PC-3 (cell line): ENCODE measurements around the gene TCF7. TPM values are rescaled to one million over a fixed set of nuclear protein-coding genes. Genes with fewer than 3 reads are reported as not detected.

Experiments used
- ATAC-seq: fragments of 200-7000 bp; cut with Tn5 transposase; 2 replicates; pipeline ENCODE4 v1.9.1; 2020; ENCODE audit warnings: mild to moderate bottlenecking, moderate library complexity
- BruUV-seq: library from RNA; stranded (reverse); fragments of 400-500 nt; replicated peaks from 2 replicates; lab custom pipeline; 2021; lab: Mats Ljungman, UMichigan
- CTCF ChIA-PET: fragments of 300-600 bp; sonication (Branson Sonifier 250); formaldehyde crosslinking; loops from one replicate; lab custom pipeline; 2022; ENCODE audit warnings: antibody characterized with exemption; lab: Charles Lee
- POLR2A ChIA-PET: fragments of 300-600 bp; sonication (Branson Sonifier 250); formaldehyde crosslinking; loops from one replicate; lab custom pipeline; 2022; ENCODE audit warnings: antibody characterized with exemption; ENCODE audit not compliant: unreplicated experiment; lab: Charles Lee
- DNase-seq: peaks from one replicate; pipeline ENCODE4 v3.0.0-alpha.2; 2015
- H2AFZ ChIP-seq: fragments of 300-600 bp; sonication (generic); 2 replicates; pipeline ENCODE4 v1.6.0; 2016; ENCODE audit warnings: antibody characterized with exemption, low read length
- H3F3A ChIP-seq: fragments of 300-600 bp; sonication (generic); one replicate; pipeline ENCODE4 v1.6.0; 2017; ENCODE audit warnings: antibody characterized with exemption, low read length, control low read depth, mild to moderate bottlenecking; ENCODE audit not compliant: unreplicated experiment
- H3K27ac ChIP-seq: fragments of 300-600 bp; sonication (generic); 2 replicates; pipeline ENCODE4 v1.5.1; 2016; ENCODE audit warnings: mild to moderate bottlenecking, low read length
- H3K27me3 ChIP-seq: fragments of 300-600 bp; sonication (generic); 2 replicates; pipeline ENCODE4 v1.6.1; 2016; ENCODE audit warnings: low read length, mixed read lengths
- H3K36me3 ChIP-seq: fragments of 300-600 bp; sonication (generic); 2 replicates; pipeline ENCODE4 v1.6.1; 2016; ENCODE audit warnings: low read depth, mixed run types, low read length, mixed read lengths
- H3K4me1 ChIP-seq: fragments of 300-600 bp; sonication (generic); 2 replicates; pipeline ENCODE4 v1.5.1; 2016; ENCODE audit warnings: low read length; ENCODE audit not compliant: insufficient read depth
- H3K4me2 ChIP-seq: fragments of 300-600 bp; sonication (generic); 2 replicates; pipeline ENCODE4 v1.6.0; 2016; ENCODE audit warnings: low read length
- H3K4me3 ChIP-seq: fragments of 300-600 bp; sonication (generic); 2 replicates; pipeline ENCODE4 v1.5.1; 2016; ENCODE audit warnings: mild to moderate bottlenecking, low read length, mixed read lengths
- H3K79me2 ChIP-seq: fragments of 300-600 bp; sonication (generic); 2 replicates; pipeline ENCODE4 v1.6.1; 2017; ENCODE audit warnings: low read length, mixed read lengths
- H3K9ac ChIP-seq: fragments of 300-600 bp; sonication (generic); 2 replicates; pipeline ENCODE4 v1.6.0; 2016; ENCODE audit warnings: mild to moderate bottlenecking, low read length
- H3K9me2 ChIP-seq: fragments of 300-600 bp; sonication (generic); replicated peaks from 2 replicates; pipeline ENCODE4 v1.6.1; 2016; ENCODE audit warnings: mixed run types, low read length, mixed read lengths
- H3K9me3 ChIP-seq: fragments of 300-600 bp; sonication (generic); 2 replicates; pipeline ENCODE4 v1.6.1; 2016; ENCODE audit warnings: low read length, mixed read lengths
- H4K20me1 ChIP-seq: fragments of 300-600 bp; sonication (generic); 2 replicates; pipeline ENCODE4 v1.6.1; 2016; ENCODE audit warnings: low read length, mixed read lengths
- CTCF ChIP-seq: fragments of 300-600 bp; sonication (generic); conservative IDR thresholded peaks from 2 replicates; pipeline ENCODE4 v1.5.1; 2017; ENCODE audit warnings: antibody characterized with exemption, low read depth, mild to moderate bottlenecking, low read length
- EZH2 ChIP-seq: fragments of 300-600 bp; sonication (generic); IDR thresholded peaks from one replicate; pipeline ENCODE4 v1.6.1; 2017; ENCODE audit warnings: antibody characterized with exemption, mild to moderate bottlenecking, low read length; ENCODE audit not compliant: unreplicated experiment
- EZH2phosphoT487 ChIP-seq: fragments of 300-600 bp; sonication (generic); IDR thresholded peaks from 2 replicates; pipeline ENCODE4 v1.6.1; 2018; ENCODE audit warnings: mild to moderate bottlenecking, antibody characterized with exemption, low read length, borderline replicate concordance
- intact Hi-C: fragments of 100-400 bp; cut with micrococcal nuclease; formaldehyde crosslinking; loops from 2 replicates; pipeline ENCODE4 v1.9.0; 2023
- total RNA-seq: library from RNA; depleted of rRNA; stranded (reverse); fragments of >200 nt; gene quantifications from 2 replicates; pipeline ENCODE4 v1.2.3, GENCODE V29; 2014

The TCF7 gene
- total RNA-seq, 1 experiment from 2014 or later = 3.9 TPM

- Histone ChIP-seq H3K79me2 (peaks cover 20% of the 10 kb centered on the region; the same call in 1 of the 2 replicates), H3K4me2 (no peak overlapping the region), H3K27ac (no peak overlapping the region), H3K4me1 (peaks cover 6% of the 10 kb centered on the region; the same call in 1 of the 2 replicates), H4K20me1 (peaks cover 5% of the 10 kb centered on the region; the same call in 1 of the 2 replicates), H3K9me3 (no peaks in the 10 kb centered on the region), H3K36me3 (peaks cover 36% of the 10 kb centered on the region), H2AFZ (no peak overlapping the region), H3K27me3 (no peaks in the 10 kb centered on the region), H3K9ac (no peak overlapping the region), H3K4me3 (no peak overlapping the region), H3K9me2 (no peaks in the 10 kb centered on the region), H3F3A (no peaks in the 10 kb centered on the region)
- no TSS peak for BruUV-seq
- DNase-seq = no peak
- POLR2A ChIA-PET = no interaction called here
- CTCF ChIA-PET = interaction anchor here (0.6 kb wide), 1 partner anchor 106 kb away, joined by 7 read pairs; no protein-coding TSS in a partner anchor
- no peak for ATAC-seq
- intact Hi-C loops = no loop called here
- TF ChIP-seq EZH2 (no peak), CTCF (no peak), EZH2phosphoT487 (no peak)
Measured at GRCh38 chr5:134145041-134145757, 30.7 kb downstream of the TCF7 start.

GRCh38 chr5:134145779-134146581 lies 31.5 kb downstream of the TCF7 start:
- no TSS peak for BruUV-seq
- no peaks in the 10 kb centered on the region for H3K9me2 ChIP-seq
- ChIA-PET POLR2A (no interaction called here), CTCF (interaction anchor here (0.6 to 1.4 kb wide), 2 partner anchors 106 kb away, joined by 7 to 9 read pairs; no protein-coding TSS in a partner anchor)
- no peaks in the 10 kb centered on the region for H3K9me3 ChIP-seq
- peaks cover 1% of the 10 kb centered on the region; the same call in 1 of the 2 replicates for H3K4me1 ChIP-seq
- no peak overlapping the region for H3K4me2 ChIP-seq
- H3K4me3 ChIP-seq = no peak overlapping the region
- no peak overlapping the region for H3K27ac ChIP-seq
- H3F3A ChIP-seq = no peaks in the 10 kb centered on the region
- peaks cover 5% of the 10 kb centered on the region; the same call in 1 of the 2 replicates for H4K20me1 ChIP-seq
- H3K79me2 ChIP-seq = peaks cover 20% of the 10 kb centered on the region; the same call in 1 of the 2 replicates
- intact Hi-C loops = loop anchor here (1.0 kb wide), 1 partner anchor 107 kb away; no protein-coding TSS in a partner anchor
- peak; percentile 82 for DNase-seq
- no peak overlapping the region for H3K9ac ChIP-seq
- H3K36me3 ChIP-seq = peaks cover 42% of the 10 kb centered on the region
- no peak overlapping the region for H2AFZ ChIP-seq
- no peaks in the 10 kb centered on the region for H3K27me3 ChIP-seq
- TF ChIP-seq CTCF = peak; percentile 73
- TF ChIP-seq EZH2phosphoT487 = no peak
- no peak for TF ChIP-seq EZH2
- ATAC-seq = peak; percentile 84
